Osteoblast (primary cell): ENCODE data around the gene LRRC58. TPM values are rescaled to one million over a fixed set of nuclear protein-coding genes. Genes with fewer than 3 reads are reported as not detected.
A peak's percentile ranks its signal among the peaks of the same experiment; 100 is the strongest.
"Not testable (repeated sequence)": the region's sequence is repeated elsewhere in the genome, so short reads cannot be mapped to it uniquely, and the experiment has no call there.

Experiments
- DNase-seq: peaks from one replicate; pipeline ENCODE4 v3.0.0; 2011; ENCODE audit warnings: low spot score, mixed read lengths; ENCODE audit not compliant: insufficient read length; ENCODE audit errors: missing footprints
- H2AFZ ChIP-seq: 2 replicates; pipeline ENCODE4 v1.6.0; 2011; ENCODE audit warnings: mild to moderate bottlenecking, low read length
- H3K27ac ChIP-seq: 2 replicates; pipeline ENCODE4 v1.5.1; 2011; ENCODE audit warnings: mild to moderate bottlenecking, low read depth, low read length, moderate library complexity
- H3K27me3 ChIP-seq: 2 replicates; pipeline ENCODE4 v1.6.0; 2012; ENCODE audit warnings: mild to moderate bottlenecking, control low read depth, inconsistent platforms, low read length, moderate library complexity; ENCODE audit not compliant: insufficient read depth
- H3K36me3 ChIP-seq: 2 replicates; pipeline ENCODE4 v1.5.1; 2011; ENCODE audit warnings: mild to moderate bottlenecking, low read length, control low read depth, moderate library complexity; ENCODE audit not compliant: insufficient read depth
- H3K4me1 ChIP-seq: 2 replicates; pipeline ENCODE4 v1.5.1; 2011; ENCODE audit warnings: mild to moderate bottlenecking, low read length, control low read depth, moderate library complexity; ENCODE audit not compliant: insufficient read depth
- H3K4me2 ChIP-seq: 2 replicates; pipeline ENCODE4 v1.6.0; 2011; ENCODE audit warnings: mild to moderate bottlenecking, low read length; ENCODE audit not compliant: insufficient read depth
- H3K4me3 ChIP-seq: fragments of 200-600 bp; sonication (generic); 3 replicates; pipeline ENCODE4 v1.5.1; 2012; ENCODE audit warnings: mild to moderate bottlenecking, low read length, inconsistent platforms; ENCODE audit not compliant: insufficient read depth
- H3K79me2 ChIP-seq: 2 replicates; pipeline ENCODE4 v1.6.0; 2012; ENCODE audit warnings: mild to moderate bottlenecking, low read length, control low read depth, inconsistent platforms; ENCODE audit not compliant: insufficient read depth
- H3K9me3 ChIP-seq: 2 replicates; pipeline ENCODE4 v1.5.1; 2011; ENCODE audit warnings: low read depth, low read length, control low read depth
- H4K20me1 ChIP-seq: 2 replicates; pipeline ENCODE4 v1.6.0; 2012; ENCODE audit warnings: mild to moderate bottlenecking, low read length, control low read depth; ENCODE audit not compliant: insufficient read depth
- total RNA-seq: library from RNA; depleted of rRNA; stranded (reverse); fragments of >200 nt; gene quantifications from 2 replicates; pipeline ENCODE4 v1.2.3, GENCODE V29; 2012
- TF ChIP-seq, protein P1 (sequence below): IDR thresholded peaks from 2 replicates; pipeline ENCODE4 v1.5.1; 2011; ENCODE audit warnings: mild to moderate bottlenecking, low read depth, low read length, moderate library complexity; ENCODE audit errors: extremely low read depth

LRRC58 gene
- total RNA-seq, 1 donor = 49.9 TPM

DNA sequence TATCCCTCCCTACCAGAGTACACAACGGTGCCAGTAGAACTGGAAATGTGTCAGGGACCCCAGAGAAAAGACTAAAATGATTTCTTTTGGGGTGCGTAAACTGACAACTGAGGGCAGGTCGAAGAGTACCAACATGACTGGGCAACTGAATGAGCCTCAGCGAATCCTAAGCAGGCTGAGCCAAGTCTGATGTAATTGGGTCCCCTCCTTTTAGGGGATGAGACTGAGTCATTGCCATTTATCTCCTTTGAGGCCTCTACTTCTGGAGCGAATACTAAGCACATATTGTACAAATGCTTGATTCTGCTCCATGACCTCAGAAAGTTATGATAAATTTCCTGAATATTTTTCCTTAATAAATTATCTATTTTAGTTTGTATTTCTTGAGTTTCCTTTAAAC is 46.8 kb downstream of the LRRC58 start:
- Histone ChIP-seq H2AFZ (no peak overlapping the region), H3K4me3 (no peak overlapping the region)
- DNase-seq = peak; percentile 76

DNA sequence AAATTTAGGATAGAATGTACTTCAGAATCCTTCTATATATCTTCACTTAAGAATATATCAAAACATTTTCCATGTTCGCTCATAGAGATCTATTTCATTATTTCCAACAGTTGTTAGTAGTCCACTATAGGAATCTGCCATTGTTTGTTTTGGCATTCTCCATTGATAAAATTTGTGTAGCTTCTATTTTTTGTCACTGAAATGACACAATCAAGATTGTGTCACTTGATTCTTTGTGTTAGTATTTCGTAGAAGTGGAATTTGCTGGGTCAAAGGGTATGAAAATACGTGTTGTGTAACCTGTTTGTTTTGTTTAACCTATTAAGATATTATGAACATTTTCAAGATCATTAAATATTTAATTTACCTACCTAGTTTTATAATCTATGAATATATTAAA is 48.2 kb downstream of the LRRC58 start:
- Histone ChIP-seq H4K20me1 (no peaks in the 10 kb centered on the region), H3K27me3 (no peaks in the 10 kb centered on the region), H3K4me2 (no peak overlapping the region), H3K79me2 (no peaks in the 10 kb centered on the region), H3K36me3 (no peaks in the 10 kb centered on the region), H3K4me3 (no peak overlapping the region), H3K27ac (no peak overlapping the region), H3K9me3 (no peaks in the 10 kb centered on the region), H2AFZ (no peak overlapping the region), H3K4me1 (peaks cover 3% of the 10 kb centered on the region)
- TF ChIP-seq, protein P1, sequence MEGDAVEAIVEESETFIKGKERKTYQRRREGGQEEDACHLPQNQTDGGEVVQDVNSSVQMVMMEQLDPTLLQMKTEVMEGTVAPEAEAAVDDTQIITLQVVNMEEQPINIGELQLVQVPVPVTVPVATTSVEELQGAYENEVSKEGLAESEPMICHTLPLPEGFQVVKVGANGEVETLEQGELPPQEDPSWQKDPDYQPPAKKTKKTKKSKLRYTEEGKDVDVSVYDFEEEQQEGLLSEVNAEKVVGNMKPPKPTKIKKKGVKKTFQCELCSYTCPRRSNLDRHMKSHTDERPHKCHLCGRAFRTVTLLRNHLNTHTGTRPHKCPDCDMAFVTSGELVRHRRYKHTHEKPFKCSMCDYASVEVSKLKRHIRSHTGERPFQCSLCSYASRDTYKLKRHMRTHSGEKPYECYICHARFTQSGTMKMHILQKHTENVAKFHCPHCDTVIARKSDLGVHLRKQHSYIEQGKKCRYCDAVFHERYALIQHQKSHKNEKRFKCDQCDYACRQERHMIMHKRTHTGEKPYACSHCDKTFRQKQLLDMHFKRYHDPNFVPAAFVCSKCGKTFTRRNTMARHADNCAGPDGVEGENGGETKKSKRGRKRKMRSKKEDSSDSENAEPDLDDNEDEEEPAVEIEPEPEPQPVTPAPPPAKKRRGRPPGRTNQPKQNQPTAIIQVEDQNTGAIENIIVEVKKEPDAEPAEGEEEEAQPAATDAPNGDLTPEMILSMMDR = no peak
- DNase-seq = no peak

More for the DNA sequence above, 46.8 kb downstream of the LRRC58 start:
- H3K27ac ChIP-seq = no peak overlapping the region
- no peaks in the 10 kb centered on the region for H4K20me1 ChIP-seq
- no peaks in the 10 kb centered on the region for H3K27me3 ChIP-seq
- H3K36me3 ChIP-seq = no peaks in the 10 kb centered on the region
- H3K4me2 ChIP-seq = no peak overlapping the region
- peaks cover 3% of the 10 kb centered on the region for H3K4me1 ChIP-seq
- no peaks in the 10 kb centered on the region for H3K9me3 ChIP-seq
- TF ChIP-seq, protein P1 = no peak
- no peaks in the 10 kb centered on the region for H3K79me2 ChIP-seq

DNA sequence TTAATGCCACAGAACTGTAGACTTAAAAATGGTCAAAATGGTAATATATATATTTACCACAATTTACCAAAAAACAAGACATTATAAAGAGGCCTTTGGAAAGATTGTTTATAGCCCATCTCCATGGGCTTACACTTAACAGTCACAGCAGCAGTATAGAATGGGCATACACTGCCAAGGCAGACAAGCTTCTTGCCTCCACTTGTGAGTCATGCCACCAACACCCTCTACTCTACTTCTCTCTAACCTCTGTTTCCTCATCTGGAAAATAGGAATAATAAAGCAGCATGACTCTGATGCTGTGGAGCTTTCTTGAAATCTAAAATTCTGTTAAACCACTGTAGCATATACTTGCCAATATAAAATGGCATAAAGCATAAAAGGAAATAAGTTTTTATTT is 49.8 kb downstream of the LRRC58 start:
- H3K4me1 ChIP-seq = peaks cover 3% of the 10 kb centered on the region
- no peak overlapping the region for H3K27ac ChIP-seq
- no peaks in the 10 kb centered on the region for H3K27me3 ChIP-seq
- no peaks in the 10 kb centered on the region for H3K79me2 ChIP-seq
- no peaks in the 10 kb centered on the region for H4K20me1 ChIP-seq
- no peak for DNase-seq
- TF ChIP-seq, protein P1 = no peak
- H3K4me3 ChIP-seq = no peak overlapping the region
- H3K36me3 ChIP-seq = no peaks in the 10 kb centered on the region
- H3K4me2 ChIP-seq = no peak overlapping the region
- no peaks in the 10 kb centered on the region for H3K9me3 ChIP-seq
- no peak overlapping the region for H2AFZ ChIP-seq

DNA sequence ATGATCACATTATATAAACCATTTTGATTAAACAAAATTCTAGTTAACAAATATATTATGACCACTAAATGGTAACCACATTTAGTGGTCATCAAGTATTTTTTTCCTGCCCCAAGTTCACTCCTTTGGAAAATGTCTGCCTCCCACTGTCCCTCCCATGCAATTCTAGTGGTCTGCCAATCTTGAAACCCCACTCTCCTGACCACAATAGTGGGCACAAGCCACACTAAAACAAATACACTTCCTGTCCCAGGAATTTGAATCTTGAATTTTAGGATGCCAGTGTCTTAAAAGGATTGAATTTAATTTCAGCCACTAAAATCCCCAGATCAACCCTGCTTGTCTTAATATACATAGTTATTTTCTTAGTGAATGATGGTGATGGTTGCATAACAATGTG is 50.2 kb downstream of the LRRC58 start:
- H3K4me1 ChIP-seq = peaks cover 3% of the 10 kb centered on the region
- TF ChIP-seq, protein P1 = no peak
- no peaks in the 10 kb centered on the region for H3K36me3 ChIP-seq
- H3K79me2 ChIP-seq = no peaks in the 10 kb centered on the region
- H4K20me1 ChIP-seq = no peaks in the 10 kb centered on the region
- no peak overlapping the region for H3K4me2 ChIP-seq
- no peaks in the 10 kb centered on the region for H3K9me3 ChIP-seq
- H3K27me3 ChIP-seq = no peaks in the 10 kb centered on the region
- no peak for DNase-seq
- H2AFZ ChIP-seq = no peak overlapping the region
- no peak overlapping the region for H3K27ac ChIP-seq
- H3K4me3 ChIP-seq = no peak overlapping the region

DNA sequence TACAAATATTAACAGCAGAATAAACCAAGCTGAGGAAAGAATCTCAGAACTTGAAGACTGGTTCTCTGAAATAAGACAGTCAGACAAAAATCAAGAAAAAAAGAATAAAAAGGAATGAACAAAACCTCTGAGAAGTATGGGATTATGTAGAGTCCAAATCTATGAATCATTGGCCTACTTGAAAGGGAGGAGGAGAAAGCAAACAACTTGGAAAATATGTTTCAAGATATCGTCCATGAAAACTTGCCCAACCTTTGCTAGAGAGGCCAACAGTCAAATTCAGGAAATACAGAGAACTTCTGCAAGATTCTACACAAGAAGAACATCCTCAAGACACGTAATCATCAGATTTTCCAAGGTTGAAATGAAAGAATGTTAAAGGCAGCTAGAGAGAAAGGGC is 57.6 kb downstream of the LRRC58 start:
- H3K4me1 ChIP-seq, H2AFZ ChIP-seq, H3K9me3 ChIP-seq, DNase-seq, H3K79me2 ChIP-seq, H3K4me3 ChIP-seq, H3K27me3 ChIP-seq, H4K20me1 ChIP-seq, H3K27ac ChIP-seq, H3K36me3 ChIP-seq, H3K4me2 ChIP-seq: not testable (repeated sequence)
